Heart left ventricle (tissue), 13 donors: ENCODE measurements around the gene USP32.

Source experiments
- POLR2A ChIP-seq, 2 donors: fragments of 450-650 bp; IDR thresholded peaks; one replicate each; pipeline ENCODE4 v1.6.1; 2017; ENCODE audit warnings: antibody characterized with exemption in 2 of 2, mild to moderate bottlenecking in 2 of 2, moderate library complexity in 2 of 2
- TF ChIP-seq, protein P1 (sequence below), 12 donors: fragments of 200-600 bp; sonication (generic) in 4 of 12; IDR thresholded peaks; one replicate each; pipeline versions ENCODE4 v1.5.0 to v1.8.0; 2018 to 2022; ENCODE audit warnings: antibody characterized with exemption in 12 of 12, mild to moderate bottlenecking in 5 of 12
- donor health status: ischemic (EF 13 %, LVEDD 7.1; RV severe dilation, severe dysfunction).
- donor health status: DM: no; HTN: yes; CAD: no.
- donor health status: DM: no; HTN: no; CAD: no.
- donor health status: ischemic (EF 25% LVEDD 6.9; RV normal size, moderate dysfunction).
- donor health status: ischemic (EF 25% LVEDD 5.7; RV mildly dilated, moderate dysfunction).
- donor health status: ischemic (EF 35%, LVEDD 5.7; RV mildly dilated, moderate dysfunction).
- donor health status: nonischemic (EF 11% LVEDD 7.7; RV severe dilation, severe dysfunction).
- donor health status: DM: yes; HTN: yes; CAD: no.
- donor health status: PGD.
- donor health status: ischemic (EF 29% LVEDD 5.4; RV normal size, mild dysfunction).
- donor health status: nonischemic (EF 23%, LVEDD 6.1; RV moderate dilation, normal function).

DNA sequence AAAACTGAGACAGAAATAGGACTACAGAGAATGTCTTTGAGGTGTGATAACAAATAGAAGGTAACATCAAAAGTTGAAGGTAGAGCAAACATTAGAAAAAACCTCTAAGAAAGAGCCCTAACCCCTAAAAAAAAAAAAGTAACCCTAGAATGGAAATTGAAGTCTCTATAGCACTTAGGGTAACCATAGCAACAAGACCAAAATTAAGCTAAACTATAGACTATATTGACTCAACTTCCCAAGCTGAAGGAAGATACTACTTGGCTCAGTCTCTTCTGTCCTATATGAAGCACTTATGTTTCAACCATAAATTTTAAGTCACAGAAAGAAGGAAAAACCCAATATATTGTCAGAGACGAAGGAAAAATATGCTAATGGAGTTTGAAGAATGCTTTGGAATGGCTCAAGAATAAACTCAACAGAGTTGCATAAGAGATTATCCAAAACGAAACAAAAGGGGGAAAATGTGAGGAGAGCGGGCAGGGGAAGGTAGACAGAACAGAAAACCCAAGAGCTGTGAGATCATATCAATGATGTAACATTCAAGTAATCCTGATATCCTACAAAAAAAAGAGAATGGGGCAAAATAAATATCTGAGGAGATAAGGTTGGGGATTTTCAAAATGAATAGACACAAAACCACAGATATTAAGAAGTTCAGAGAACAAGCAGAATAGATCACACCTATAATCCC is 88.4 kb downstream of the USP32 start:
- TF ChIP-seq POLR2A (IDR thresholded peaks at IDR 0.05): no peak
- TF ChIP-seq, protein P1, sequence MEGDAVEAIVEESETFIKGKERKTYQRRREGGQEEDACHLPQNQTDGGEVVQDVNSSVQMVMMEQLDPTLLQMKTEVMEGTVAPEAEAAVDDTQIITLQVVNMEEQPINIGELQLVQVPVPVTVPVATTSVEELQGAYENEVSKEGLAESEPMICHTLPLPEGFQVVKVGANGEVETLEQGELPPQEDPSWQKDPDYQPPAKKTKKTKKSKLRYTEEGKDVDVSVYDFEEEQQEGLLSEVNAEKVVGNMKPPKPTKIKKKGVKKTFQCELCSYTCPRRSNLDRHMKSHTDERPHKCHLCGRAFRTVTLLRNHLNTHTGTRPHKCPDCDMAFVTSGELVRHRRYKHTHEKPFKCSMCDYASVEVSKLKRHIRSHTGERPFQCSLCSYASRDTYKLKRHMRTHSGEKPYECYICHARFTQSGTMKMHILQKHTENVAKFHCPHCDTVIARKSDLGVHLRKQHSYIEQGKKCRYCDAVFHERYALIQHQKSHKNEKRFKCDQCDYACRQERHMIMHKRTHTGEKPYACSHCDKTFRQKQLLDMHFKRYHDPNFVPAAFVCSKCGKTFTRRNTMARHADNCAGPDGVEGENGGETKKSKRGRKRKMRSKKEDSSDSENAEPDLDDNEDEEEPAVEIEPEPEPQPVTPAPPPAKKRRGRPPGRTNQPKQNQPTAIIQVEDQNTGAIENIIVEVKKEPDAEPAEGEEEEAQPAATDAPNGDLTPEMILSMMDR (IDR thresholded peaks at IDR 0.05): no peak
